Hippocampal formation (tissue), 2 donors: Measurements from ENCODE around the gene CAMTA1.
A peak's percentile ranks its signal among the peaks of the same experiment; 100 is the strongest.

Experiments
- DNase-seq, 2 donors: peaks; one replicate each; lab custom pipeline; 2025; lab: John Stamatoyannopoulos, UW

The CAMTA1 gene

GRCh38 chr1:7040969-7041695 lies 255.9 kb downstream of the CAMTA1 start:
- DNase-seq: no peak

- DNase-seq: peak; percentile 26 to 44
Measured at GRCh38 chr1:7042322-7043190, 257.3 kb downstream of the CAMTA1 start.

- no peak for DNase-seq
Measured at GRCh38 chr1:7043191-7043549, 257.9 kb downstream of the CAMTA1 start.

- DNase-seq: no peak
Measured at GRCh38 chr1:7043719-7044535, 258.7 kb downstream of the CAMTA1 start.

GRCh38 chr1:7045897-7046296 lies 260.6 kb downstream of the CAMTA1 start:
- DNase-seq: no peak

- DNase-seq: no peak
Measured at GRCh38 chr1:7046314-7046713, 261.1 kb downstream of the CAMTA1 start.

- no peak for DNase-seq
Measured at GRCh38 chr1:7046891-7047290, 261.6 kb downstream of the CAMTA1 start.

GRCh38 chr1:7047866-7048265 lies 262.6 kb downstream of the CAMTA1 start:
- no peak for DNase-seq

GRCh38 chr1:7048395-7048794 lies 263.1 kb downstream of the CAMTA1 start:
- DNase-seq: no peak

GRCh38 chr1:7049913-7050625 lies 264.8 kb downstream of the CAMTA1 start:
- DNase-seq: no peak

GRCh38 chr1:7050751-7051665 lies 265.8 kb downstream of the CAMTA1 start:
- DNase-seq: no peak

- no peak for DNase-seq
Measured at GRCh38 chr1:7052701-7053100, 267.4 kb downstream of the CAMTA1 start.

GRCh38 chr1:7060745-7061144 lies 275.5 kb downstream of the CAMTA1 start:
- DNase-seq: no peak

GRCh38 chr1:7062346-7063061 lies 277.2 kb downstream of the CAMTA1 start:
- DNase-seq: no peak

GRCh38 chr1:7063981-7064380 lies 278.7 kb downstream of the CAMTA1 start:
- no peak for DNase-seq

GRCh38 chr1:7068552-7068951 lies 283.3 kb downstream of the CAMTA1 start:
- DNase-seq: no peak

- no peak for DNase-seq
Measured at GRCh38 chr1:7069931-7070330, 284.7 kb downstream of the CAMTA1 start.

- peak; percentile 19 to 36 for DNase-seq
Measured at GRCh38 chr1:7070389-7071029, 285.3 kb downstream of the CAMTA1 start.

- no peak for DNase-seq
Measured at GRCh38 chr1:7076117-7076516, 290.9 kb downstream of the CAMTA1 start.
